DND-41 (cell line): Measurements from ENCODE around the gene ZNF79.

Experiments used
- ATAC-seq: fragments of 200-7000 bp; cut with Tn5 transposase; 3 replicates; pipeline ENCODE4 v1.9.1; 2021; ENCODE audit warnings: low read depth; ENCODE audit not compliant: insufficient read depth
- DNase-seq: peaks from one replicate; pipeline ENCODE4 v3.0.0-alpha.2; 2020
- H2AFZ ChIP-seq: 2 replicates; pipeline ENCODE4 v1.6.0; 2012; ENCODE audit warnings: low read depth, low read length
- H3K27ac ChIP-seq: 2 replicates; pipeline ENCODE4 v1.5.1; 2012; ENCODE audit warnings: low read length, inconsistent platforms
- H3K27me3 ChIP-seq: fragments of 200-600 bp; sonication (generic); 2 replicates; pipeline ENCODE4 v1.6.0; 2012; ENCODE audit warnings: low read length, mild to moderate bottlenecking, inconsistent platforms; ENCODE audit not compliant: insufficient read depth, poor library complexity
- H3K36me3 ChIP-seq: 2 replicates; pipeline ENCODE4 v1.5.1; 2012; ENCODE audit warnings: low read length, inconsistent platforms; ENCODE audit not compliant: insufficient read depth
- H3K4me1 ChIP-seq: 2 replicates; pipeline ENCODE4 v1.5.1; 2012; ENCODE audit warnings: mild to moderate bottlenecking, low read length; ENCODE audit not compliant: insufficient read depth
- H3K4me2 ChIP-seq: 2 replicates; pipeline ENCODE4 v1.6.0; 2012; ENCODE audit warnings: mild to moderate bottlenecking, moderate library complexity, low read length, inconsistent platforms; ENCODE audit not compliant: insufficient read depth
- H3K4me3 ChIP-seq, 2 experiments: fragments of 200-600 bp in 1 of 2; shearing (Covaris generic) in 1 of 2; 2 replicates each; pipeline ENCODE4 v1.5.1; 2012 to 2016; ENCODE audit warnings: inconsistent platforms in 2 of 2, low read length in 2 of 2, mild to moderate bottlenecking in 2 of 2, low read depth in 1 of 2, moderate library complexity in 1 of 2
- H3K79me2 ChIP-seq: 2 replicates; pipeline ENCODE4 v1.6.0; 2012; ENCODE audit warnings: low read length, inconsistent platforms; ENCODE audit not compliant: insufficient read depth
- H3K9ac ChIP-seq: 2 replicates; pipeline ENCODE4 v1.6.0; 2012; ENCODE audit warnings: low read depth, mild to moderate bottlenecking, inconsistent platforms, low read length, moderate library complexity
- H3K9me3 ChIP-seq: 2 replicates; pipeline ENCODE4 v1.5.1; 2012; ENCODE audit warnings: low read length, moderate library complexity, mild to moderate bottlenecking, inconsistent platforms; ENCODE audit not compliant: insufficient read depth, severe bottlenecking
- H4K20me1 ChIP-seq: 2 replicates; pipeline ENCODE4 v1.6.0; 2012; ENCODE audit warnings: low read length; ENCODE audit not compliant: insufficient read depth
- EZH2 ChIP-seq: IDR thresholded peaks from 3 replicates; pipeline ENCODE4 v1.6.1; 2012; ENCODE audit warnings: borderline replicate concordance, low read depth, mild to moderate bottlenecking, moderate library complexity, low read length, inconsistent platforms; ENCODE audit not compliant: severe bottlenecking
- TF ChIP-seq, protein P1 (sequence below): IDR thresholded peaks from 2 replicates; pipeline ENCODE4 v1.5.1; 2012; ENCODE audit warnings: borderline replicate concordance, low read length, moderate library complexity, mild to moderate bottlenecking; ENCODE audit not compliant: poor library complexity, severe bottlenecking; ENCODE audit errors: extremely low read depth

Gene ZNF79

DNA sequence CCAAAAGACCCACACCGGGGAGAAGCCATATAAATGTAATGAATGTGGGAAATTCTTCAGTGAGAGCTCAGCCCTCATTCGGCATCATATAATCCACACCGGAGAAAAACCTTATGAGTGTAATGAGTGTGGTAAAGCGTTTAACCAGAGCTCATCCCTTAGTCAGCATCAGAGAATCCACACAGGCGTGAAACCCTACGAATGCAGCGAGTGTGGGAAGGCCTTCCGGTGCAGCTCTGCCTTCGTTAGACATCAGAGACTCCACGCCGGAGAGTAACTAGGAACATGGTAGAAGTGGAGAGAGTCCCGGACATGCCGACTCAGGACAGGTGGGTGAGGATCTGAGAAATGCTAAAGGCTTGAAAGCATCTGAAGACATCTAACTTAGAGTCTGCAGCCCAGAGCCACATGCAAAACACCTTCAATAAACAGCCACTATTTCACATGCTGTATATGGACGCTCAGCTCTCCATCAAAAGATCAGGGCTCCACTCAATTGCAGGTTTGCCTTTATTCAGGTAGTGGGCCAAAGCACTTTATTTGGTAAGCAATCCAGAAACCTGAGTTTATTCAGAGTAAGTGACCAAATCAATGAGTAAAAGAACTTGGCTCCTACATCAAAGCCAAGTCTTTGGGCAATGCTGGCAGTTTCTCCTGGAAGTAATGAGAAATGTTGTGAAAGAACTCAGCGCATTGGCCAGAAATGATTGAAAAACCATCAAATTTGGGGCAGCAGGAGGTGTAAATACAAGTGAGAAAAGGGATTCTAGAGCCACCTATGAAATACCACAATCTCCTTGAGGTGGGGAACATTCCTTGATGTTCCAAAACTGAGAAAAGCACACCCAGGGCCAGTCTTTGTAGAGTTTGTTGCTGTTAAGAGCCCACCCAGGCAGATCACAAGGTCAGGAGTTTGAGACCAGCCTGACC lies 21.0 kb downstream of the ZNF79 start:
- peaks cover 23% of the 10 kb centered on the region for H3K79me2 ChIP-seq
- peaks cover 84% of the 10 kb centered on the region for H3K36me3 ChIP-seq
- H3K4me3 ChIP-seq: no peak overlapping the region
- H3K4me1 ChIP-seq: peaks cover 24% of the 10 kb centered on the region
- DNase-seq (no peak), ATAC-seq (peak; percentile 18; the same call in 1 of the 3 replicates)
- peaks cover 46% of the 10 kb centered on the region for H4K20me1 ChIP-seq
- no peak overlapping the region for H3K27ac ChIP-seq
- H3K9ac ChIP-seq: no peak overlapping the region
- H3K27me3 ChIP-seq: no peaks in the 10 kb centered on the region
- H2AFZ ChIP-seq: no peak overlapping the region
- no peaks in the 10 kb centered on the region for H3K9me3 ChIP-seq
- TF ChIP-seq, protein P1, sequence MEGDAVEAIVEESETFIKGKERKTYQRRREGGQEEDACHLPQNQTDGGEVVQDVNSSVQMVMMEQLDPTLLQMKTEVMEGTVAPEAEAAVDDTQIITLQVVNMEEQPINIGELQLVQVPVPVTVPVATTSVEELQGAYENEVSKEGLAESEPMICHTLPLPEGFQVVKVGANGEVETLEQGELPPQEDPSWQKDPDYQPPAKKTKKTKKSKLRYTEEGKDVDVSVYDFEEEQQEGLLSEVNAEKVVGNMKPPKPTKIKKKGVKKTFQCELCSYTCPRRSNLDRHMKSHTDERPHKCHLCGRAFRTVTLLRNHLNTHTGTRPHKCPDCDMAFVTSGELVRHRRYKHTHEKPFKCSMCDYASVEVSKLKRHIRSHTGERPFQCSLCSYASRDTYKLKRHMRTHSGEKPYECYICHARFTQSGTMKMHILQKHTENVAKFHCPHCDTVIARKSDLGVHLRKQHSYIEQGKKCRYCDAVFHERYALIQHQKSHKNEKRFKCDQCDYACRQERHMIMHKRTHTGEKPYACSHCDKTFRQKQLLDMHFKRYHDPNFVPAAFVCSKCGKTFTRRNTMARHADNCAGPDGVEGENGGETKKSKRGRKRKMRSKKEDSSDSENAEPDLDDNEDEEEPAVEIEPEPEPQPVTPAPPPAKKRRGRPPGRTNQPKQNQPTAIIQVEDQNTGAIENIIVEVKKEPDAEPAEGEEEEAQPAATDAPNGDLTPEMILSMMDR: no peak
- no peak for TF ChIP-seq EZH2
- no peak overlapping the region for H3K4me2 ChIP-seq

DNA sequence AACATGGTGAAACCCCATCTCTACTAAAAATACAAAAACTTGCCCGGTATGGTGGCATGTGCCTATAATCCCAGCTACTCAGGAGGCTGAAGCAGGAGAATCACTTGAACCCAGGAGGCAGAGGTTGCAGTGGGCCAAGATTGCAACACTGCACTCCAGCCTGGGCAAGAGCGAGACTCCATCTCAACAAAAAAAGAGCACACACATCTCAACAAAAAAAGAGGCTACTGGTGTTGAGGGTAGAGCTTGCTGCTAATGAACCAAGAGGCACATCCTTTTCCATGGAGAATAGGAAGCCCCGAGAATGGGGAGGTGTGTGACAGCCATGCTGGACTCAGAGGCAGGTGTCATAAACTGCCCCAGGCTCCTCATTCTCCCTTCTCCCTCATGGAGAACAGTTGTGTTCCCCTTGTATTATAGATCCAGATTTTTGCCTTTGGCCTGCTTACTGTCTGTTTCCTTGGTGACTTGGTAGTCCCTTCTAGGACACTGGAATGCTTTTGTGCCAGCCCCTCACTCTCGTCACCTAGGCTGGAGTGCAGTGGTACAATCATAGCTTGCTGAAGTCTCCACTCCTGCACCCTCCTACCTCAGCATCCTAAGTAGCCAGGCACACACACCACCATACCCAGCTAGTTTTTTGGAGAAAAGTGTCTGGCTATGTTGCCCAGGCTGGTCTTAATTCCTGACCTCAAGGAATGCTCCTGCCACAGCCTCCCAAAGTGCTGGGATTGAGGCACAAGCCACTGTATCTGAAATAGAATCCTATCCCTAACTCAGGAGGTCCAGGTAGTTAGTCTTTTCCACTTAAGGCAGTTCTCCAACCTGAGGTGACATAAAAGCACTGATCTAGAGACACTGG lies 21.9 kb downstream of the ZNF79 start:
- H3K4me3 ChIP-seq: no peak overlapping the region
- H3K9ac ChIP-seq: no peak overlapping the region
- ATAC-seq: 0 out of 3 replicates have a peak, but pooled peaks have one; percentile 5
- H3K36me3 ChIP-seq: peaks cover 83% of the 10 kb centered on the region
- H2AFZ ChIP-seq: no peak overlapping the region
- no peaks in the 10 kb centered on the region for H3K9me3 ChIP-seq
- no peak overlapping the region for H3K4me2 ChIP-seq
- H3K27me3 ChIP-seq: no peaks in the 10 kb centered on the region
- H3K27ac ChIP-seq: no peak overlapping the region
- TF ChIP-seq EZH2: no peak
- peaks cover 27% of the 10 kb centered on the region for H3K4me1 ChIP-seq
- peaks cover 32% of the 10 kb centered on the region for H3K79me2 ChIP-seq
- DNase-seq: no peak
- H4K20me1 ChIP-seq: peaks cover 51% of the 10 kb centered on the region

DNA sequence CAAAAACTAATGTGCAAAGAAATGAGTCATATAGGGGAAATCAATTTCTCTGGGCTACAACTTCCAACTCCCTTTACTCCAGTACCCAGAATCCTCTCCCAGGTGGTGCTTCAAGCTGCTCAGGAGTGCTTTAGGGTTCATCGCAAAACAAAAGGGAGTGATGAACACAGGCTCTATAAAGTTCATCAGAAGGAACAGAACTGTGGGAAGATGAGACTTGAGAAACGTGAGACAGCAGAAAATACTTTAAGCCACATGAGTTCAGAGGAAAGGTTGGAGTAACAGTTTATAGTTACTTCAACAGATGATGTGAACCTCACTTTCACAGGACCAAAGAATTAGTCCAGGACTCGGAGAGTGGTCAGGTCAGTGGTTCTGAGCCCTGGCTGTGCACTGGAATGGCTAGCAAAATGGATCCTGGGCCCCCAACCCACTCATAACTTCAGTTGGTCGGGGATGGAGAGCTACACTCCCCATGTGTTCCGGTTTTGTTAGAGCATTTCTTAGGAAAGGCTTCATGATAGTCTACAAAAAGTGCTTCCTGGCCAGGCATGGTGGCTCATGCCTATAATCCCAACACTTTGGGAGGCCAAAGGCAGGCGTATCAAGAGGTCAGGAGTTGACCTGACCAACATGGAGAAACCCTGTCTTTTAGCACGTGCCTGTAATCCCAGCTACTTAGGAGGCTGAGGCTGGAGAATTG lies 22.7 kb downstream of the ZNF79 start:
- ATAC-seq (no peak), DNase-seq (no peak)
- peaks cover 80% of the 10 kb centered on the region for H3K36me3 ChIP-seq
- no peak overlapping the region for H3K4me2 ChIP-seq
- H3K4me1 ChIP-seq: peaks cover 29% of the 10 kb centered on the region
- H3K9ac ChIP-seq: no peak overlapping the region
- H2AFZ ChIP-seq: no peak overlapping the region
- H3K27me3 ChIP-seq: no peaks in the 10 kb centered on the region
- peaks cover 38% of the 10 kb centered on the region for H3K79me2 ChIP-seq
- peaks cover 51% of the 10 kb centered on the region for H4K20me1 ChIP-seq
- H3K4me3 ChIP-seq: no peak overlapping the region
- H3K9me3 ChIP-seq: no peaks in the 10 kb centered on the region
- TF ChIP-seq, protein P1: no peak
- TF ChIP-seq EZH2: no peak
- H3K27ac ChIP-seq: no peak overlapping the region
